MCF 10A (cell line): ENCODE data around the gene DCTPP1. TPM values are rescaled to one million over a fixed set of nuclear protein-coding genes. Genes with fewer than 3 reads are reported as not detected.

ENCODE experiments used
- BruUV-seq: library from RNA; stranded (reverse); fragments of 400-500 nt; replicated peaks from 2 replicates; lab custom pipeline; 2021; lab: Mats Ljungman, UMichigan
- CTCF ChIA-PET: fragments of 300-600 bp; sonication (Branson Sonifier 250); formaldehyde crosslinking; extraction: SDS; loops from one replicate; lab custom pipeline; 2021; ENCODE audit warnings: antibody characterized with exemption, inconsistent platforms; lab: Yijun Ruan, JAX
- POLR2A ChIA-PET: fragments of 300-600, 350-650 bp; sonication (Branson Sonifier 250); formaldehyde crosslinking; extraction: SDS; loops from one replicate; lab custom pipeline; 2020; ENCODE audit warnings: antibody characterized with exemption, inconsistent platforms; lab: Yijun Ruan, JAX
- DNase-seq: peaks from one replicate; pipeline ENCODE4 v3.0.0-alpha.2; 2018; ENCODE audit not compliant: unreplicated experiment
- H3K27ac Mint-ChIP-seq: one replicate; pipeline ENCODE4 v1.8.0; 2022; ENCODE audit warnings: mild to moderate bottlenecking, low read depth, mixed read lengths; ENCODE audit not compliant: unreplicated experiment
- H3K27me3 Mint-ChIP-seq: one replicate; pipeline ENCODE4 v1.8.0; 2022; ENCODE audit warnings: mixed read lengths; ENCODE audit not compliant: insufficient read depth, unreplicated experiment
- H3K36me3 Mint-ChIP-seq: one replicate; pipeline ENCODE4 v1.8.0; 2022; ENCODE audit warnings: mild to moderate bottlenecking, moderate library complexity, mixed read lengths; ENCODE audit not compliant: insufficient read depth, unreplicated experiment
- H3K4me1 Mint-ChIP-seq: one replicate; pipeline ENCODE4 v1.8.0; 2022; ENCODE audit warnings: mixed read lengths; ENCODE audit not compliant: insufficient read depth, unreplicated experiment
- H3K4me3 Mint-ChIP-seq: one replicate; pipeline ENCODE4 v1.8.0; 2022; ENCODE audit warnings: mild to moderate bottlenecking, moderate library complexity, mixed read lengths; ENCODE audit not compliant: unreplicated experiment
- H3K9me3 Mint-ChIP-seq: one replicate; pipeline ENCODE4 v1.8.0; 2022; ENCODE audit warnings: mixed read lengths; ENCODE audit not compliant: unreplicated experiment
- CTCF ChIP-seq: fragments of 200-600 bp; IDR thresholded peaks from one replicate; pipeline ENCODE4 v1.8.0; 2022; ENCODE audit warnings: antibody characterized with exemption, mild to moderate bottlenecking; ENCODE audit not compliant: unreplicated experiment
- intact Hi-C: fragments of 100-400 bp; cut with micrococcal nuclease; formaldehyde crosslinking; loops from 2 replicates; pipeline ENCODE4 v1.14.1; 2022
- total RNA-seq: library from RNA; stranded (reverse); gene quantifications from 2 replicates; pipeline ENCODE4 v1.2.3, GENCODE V29; 2022

DCTPP1 gene
- total RNA-seq, 1 experiment from 2014 or later, result 42.4 TPM

- no peak for TF ChIP-seq CTCF
- peaks cover 4% of the 10 kb centered on the region for H3K4me1 Mint-ChIP-seq
- no peak overlapping the region for H3K27ac Mint-ChIP-seq
- ChIA-PET CTCF (interaction anchor here (0.5 to 0.7 kb wide), 2 partner anchors 25 to 155 kb away, joined by 3 to 4 read pairs; no protein-coding TSS in a partner anchor), POLR2A (interaction anchor here (0.7 kb wide), 1 partner anchor 549 kb away, joined by 3 read pairs; no protein-coding TSS in a partner anchor)
- H3K27me3 Mint-ChIP-seq, result no peaks in the 10 kb centered on the region
- no peaks in the 10 kb centered on the region for H3K9me3 Mint-ChIP-seq
- no peak overlapping the region for H3K4me3 Mint-ChIP-seq
- no peak for DNase-seq
- intact Hi-C loops, result no loop called here
- BruUV-seq, result no TSS peak
- no peaks in the 10 kb centered on the region for H3K36me3 Mint-ChIP-seq
These were observed 44.9 kb upstream of the DCTPP1 start for GRCh38 chr16:30474684-30475083.

GRCh38 chr16:30474074-30474452 is 44.2 kb upstream of the DCTPP1 start:
- Mint-ChIP-seq H3K27me3 (no peaks in the 10 kb centered on the region), H3K36me3 (no peaks in the 10 kb centered on the region), H3K4me1 (peaks cover 8% of the 10 kb centered on the region), H3K27ac (no peak overlapping the region), H3K9me3 (no peaks in the 10 kb centered on the region), H3K4me3 (no peak overlapping the region)
- BruUV-seq, result no TSS peak
- intact Hi-C loops, result no loop called here
- POLR2A ChIA-PET, result interaction anchor here (1.1 to 1.3 kb wide), 3 partner anchors 44 to 53 kb away, joined by 3 read pairs; partner anchors contain the start of gene DCTPP1
- no peak for TF ChIP-seq CTCF
- CTCF ChIA-PET, result interaction anchor here (0.6 kb wide), 1 partner anchor 40 kb away, joined by 3 read pairs; no protein-coding TSS in a partner anchor
- no peak for DNase-seq

- intact Hi-C loops, result no loop called here
- TF ChIP-seq CTCF, result no peak
- no peaks in the 10 kb centered on the region for H3K9me3 Mint-ChIP-seq
- H3K36me3 Mint-ChIP-seq, result no peaks in the 10 kb centered on the region
- H3K4me1 Mint-ChIP-seq, result peaks cover 8% of the 10 kb centered on the region
- H3K27ac Mint-ChIP-seq, result no peak overlapping the region
- ChIA-PET POLR2A (interaction anchor here (1.1 to 1.3 kb wide), 3 partner anchors 43 to 54 kb away, joined by 3 read pairs; partner anchors contain the start of gene DCTPP1), CTCF (interaction anchor here (0.6 to 0.7 kb wide), 3 partner anchors 9 to 164 kb away, joined by 3 to 6 read pairs (median 3); no protein-coding TSS in a partner anchor)
- no TSS peak for BruUV-seq
- no peak for DNase-seq
- no peaks in the 10 kb centered on the region for H3K27me3 Mint-ChIP-seq
- no peak overlapping the region for H3K4me3 Mint-ChIP-seq
These were observed 43.6 kb upstream of the DCTPP1 start for GRCh38 chr16:30473231-30474073.

GRCh38 chr16:30472328-30472942 is 42.6 kb upstream of the DCTPP1 start, which contains the start of gene ITGAL:
Gene ITGAL (plus strand): TSS chr16:30472742. CDS start chr16:30472838, 96 bp downstream.
- intact Hi-C loops, result no loop called here
- ChIA-PET POLR2A (no interaction called here), CTCF (interaction anchor here (0.7 kb wide), 2 partner anchors 10 to 118 kb away, joined by 3 read pairs; no protein-coding TSS in a partner anchor)
- Mint-ChIP-seq H3K4me1 (peaks cover 8% of the 10 kb centered on the region), H3K4me3 (no peak within 1 kb of the TSS), H3K27ac (no peak within 1 kb of the TSS), H3K9me3 (no peaks in the 10 kb centered on the region), H3K36me3 (no peaks in the 10 kb centered on the region), H3K27me3 (no peaks in the 10 kb centered on the region)
- no TSS peak for BruUV-seq
- no peak for TF ChIP-seq CTCF
- no peak for DNase-seq
